TTC549 (cell line): ENCODE measurements around the gene KRT7.

Experiments used
- FAIRE-seq: peaks from 2 replicates; lab custom pipeline; 2012; peaks lifted over from hg19 to GRCh38; lab: Jason Lieb, UNC

KRT7 gene

GRCh38 chr12:52232674-52233461, at the start of gene KRT7:
Gene KRT7, plus strand, starts transcription at chr12:52233243. Its CDS starts 54 bp downstream, at chr12:52233297.
- FAIRE-seq: no peak

- no peak for FAIRE-seq
These were observed 49.5 kb upstream of the KRT7 start for GRCh38 chr12:52183544-52183910.

- no peak for FAIRE-seq
These were observed 49.1 kb upstream of the KRT7 start for GRCh38 chr12:52183971-52184370.

DNA sequence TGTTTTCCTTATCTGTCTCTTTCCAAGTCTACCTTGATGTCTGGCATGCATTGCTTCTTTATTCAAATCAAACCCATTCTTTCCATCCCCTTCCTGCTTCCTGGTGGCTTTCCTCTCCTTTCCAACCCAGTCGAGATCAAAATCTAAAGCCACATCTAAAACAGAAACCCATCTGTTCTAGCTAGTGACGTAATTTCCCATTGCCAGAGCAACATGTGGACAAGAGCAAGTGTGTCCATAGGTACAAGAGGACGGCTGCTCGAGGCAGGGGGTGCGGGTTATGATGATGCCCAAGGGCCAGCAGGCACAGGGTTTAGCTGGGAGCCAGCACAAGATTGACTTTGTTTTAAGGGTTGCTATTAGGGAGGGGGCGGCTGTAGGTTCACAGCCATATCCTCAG, 48.2 kb upstream of the KRT7 start:
- no peak for FAIRE-seq

DNA sequence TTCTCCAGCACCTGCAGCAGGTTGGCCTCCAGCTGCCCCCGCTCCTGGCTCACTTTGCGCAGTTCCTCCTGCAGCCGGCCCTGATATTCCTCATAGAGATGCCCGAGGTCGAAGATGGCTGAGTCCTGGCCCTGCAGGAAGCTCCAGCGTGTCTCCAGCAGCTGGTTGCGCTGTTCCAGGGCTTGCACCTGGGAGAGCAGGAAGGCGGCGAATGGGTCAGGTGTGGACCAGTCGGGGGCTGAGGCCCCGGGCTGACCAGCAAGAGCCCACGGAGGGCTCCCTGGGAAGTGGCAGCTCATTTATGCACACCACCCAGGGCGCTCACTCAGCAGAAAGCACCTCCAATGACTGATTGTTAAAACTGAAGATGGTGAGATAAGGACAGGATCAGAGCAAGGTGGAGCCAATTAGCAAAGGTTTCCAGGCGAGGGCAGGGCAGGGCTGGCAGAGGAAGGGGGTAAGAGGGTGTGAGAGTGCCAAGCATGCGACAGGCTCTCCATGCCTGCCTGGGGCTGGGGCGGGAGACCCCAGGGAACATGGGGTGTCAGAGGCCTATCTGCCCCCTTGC, 47.6 kb upstream of the KRT7 start:
- no peak for FAIRE-seq

- FAIRE-seq: no peak
These were observed 46.8 kb upstream of the KRT7 start for GRCh38 chr12:52186118-52186840.

- FAIRE-seq: no peak
These were observed 45.8 kb upstream of the KRT7 start for GRCh38 chr12:52187206-52187605.

DNA sequence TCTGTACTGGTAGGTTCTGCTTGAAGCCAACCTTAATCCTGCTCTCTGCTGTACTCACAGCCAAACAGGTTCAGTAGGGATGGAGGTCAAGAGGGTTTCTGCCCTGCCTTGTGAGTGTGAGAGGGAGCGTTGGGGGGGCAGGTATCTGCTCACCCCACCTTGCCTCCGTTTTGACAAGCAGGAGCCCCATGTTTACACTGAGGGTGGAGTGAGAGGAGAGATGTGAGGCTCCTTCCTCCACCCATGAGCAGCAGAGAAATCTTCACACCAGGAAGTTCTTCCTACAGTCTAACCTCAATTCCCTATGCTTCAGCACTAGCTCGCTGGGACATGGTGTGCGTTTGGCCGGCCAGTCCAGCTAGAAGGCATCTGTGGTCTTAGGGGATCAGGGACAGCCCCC, 45.4 kb upstream of the KRT7 start:
- no peak for FAIRE-seq

GRCh38 chr12:52188658-52189057, 44.4 kb upstream of the KRT7 start:
- FAIRE-seq: no peak

DNA sequence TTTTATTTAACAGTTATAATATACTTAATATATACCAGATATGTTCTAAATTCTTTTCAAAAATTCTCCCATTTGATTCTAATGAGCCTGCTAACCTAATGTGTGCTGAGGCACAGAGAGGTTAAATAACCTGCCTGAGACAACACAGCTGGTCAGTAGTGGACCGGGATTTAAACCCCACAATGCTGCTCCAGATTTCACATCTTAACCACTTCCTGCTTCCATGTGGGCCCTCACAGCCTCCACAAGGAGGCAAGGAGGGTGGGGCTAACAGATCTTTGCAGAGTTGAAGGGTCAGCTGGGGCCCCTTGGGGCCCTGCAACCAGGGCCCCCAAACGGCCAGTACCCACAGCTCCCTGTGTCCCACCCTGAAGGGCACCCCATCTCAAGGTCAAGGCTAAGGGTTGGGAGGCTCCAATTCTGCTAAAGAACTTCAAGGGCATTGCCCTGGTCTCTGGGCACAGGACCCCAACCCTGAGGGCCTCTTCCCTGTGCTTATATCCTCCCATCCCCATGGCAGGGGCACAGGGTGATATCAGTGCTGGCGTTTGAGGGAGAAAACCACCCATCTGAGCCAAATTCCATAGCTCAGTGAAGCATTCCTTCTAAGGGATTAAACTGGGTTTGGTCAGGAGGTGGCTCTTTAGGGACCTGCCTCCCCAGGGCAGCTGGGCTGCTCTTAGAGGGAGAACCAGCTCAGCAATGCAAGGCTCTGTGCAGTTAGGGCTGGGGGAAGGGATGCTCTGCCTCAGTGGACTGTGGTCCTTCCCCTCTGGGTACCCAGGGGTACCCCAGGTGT, 43.5 kb upstream of the KRT7 start:
- no peak for FAIRE-seq

- FAIRE-seq: no peak
These were observed 41.9 kb upstream of the KRT7 start for GRCh38 chr12:52190860-52191729.

DNA sequence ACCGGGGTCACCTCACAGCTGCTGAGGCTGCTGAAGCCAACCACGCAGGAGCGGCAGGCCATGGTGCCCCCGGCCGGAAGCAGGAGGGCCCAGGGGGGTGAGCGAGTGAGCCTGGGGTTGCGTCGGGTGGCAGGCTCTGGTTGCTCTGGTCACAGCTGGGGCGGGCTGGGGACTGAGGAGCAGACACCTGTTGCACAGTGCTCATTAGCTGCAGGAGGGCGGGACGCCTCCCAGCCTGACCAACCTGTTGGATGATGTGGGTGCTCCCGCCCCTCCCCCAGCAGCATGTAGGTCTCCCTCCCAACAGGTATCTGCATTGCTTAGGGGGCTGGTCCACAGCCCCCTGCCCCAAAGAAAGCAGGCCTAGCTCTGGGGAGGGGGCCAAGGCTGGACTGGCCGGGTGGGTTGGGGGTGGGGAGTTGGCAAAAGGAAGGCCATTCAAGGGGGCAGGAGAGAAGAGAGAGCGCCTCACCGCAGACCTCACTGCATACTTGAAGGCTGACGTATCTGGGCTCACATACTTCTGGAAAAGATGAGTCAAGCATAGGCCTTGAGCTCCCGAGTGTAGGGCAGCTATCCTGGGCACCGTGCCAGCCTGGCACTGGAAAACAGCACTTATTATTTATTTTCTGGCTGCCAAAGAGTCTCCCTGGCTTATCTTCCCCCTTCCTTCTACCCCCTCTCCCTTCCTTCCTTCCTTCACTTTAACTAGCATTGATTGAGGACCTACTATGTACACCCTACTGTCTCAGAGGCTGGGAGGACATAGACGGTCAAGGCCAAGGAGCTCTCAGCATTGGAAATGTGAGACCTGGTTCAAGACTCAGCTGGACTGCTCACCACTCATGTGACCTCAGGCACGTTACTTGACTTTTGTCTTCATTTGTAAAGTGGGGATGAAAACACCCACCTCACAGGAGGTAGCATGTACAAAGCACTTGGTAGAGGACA, 40.9 kb upstream of the KRT7 start, which contains the start of gene KRT80:
KRT80 (minus strand) TSS at position 174 of the 951 bp plus-strand sequence; CDS start at position 62, 112 bp downstream.
- FAIRE-seq: no peak

DNA sequence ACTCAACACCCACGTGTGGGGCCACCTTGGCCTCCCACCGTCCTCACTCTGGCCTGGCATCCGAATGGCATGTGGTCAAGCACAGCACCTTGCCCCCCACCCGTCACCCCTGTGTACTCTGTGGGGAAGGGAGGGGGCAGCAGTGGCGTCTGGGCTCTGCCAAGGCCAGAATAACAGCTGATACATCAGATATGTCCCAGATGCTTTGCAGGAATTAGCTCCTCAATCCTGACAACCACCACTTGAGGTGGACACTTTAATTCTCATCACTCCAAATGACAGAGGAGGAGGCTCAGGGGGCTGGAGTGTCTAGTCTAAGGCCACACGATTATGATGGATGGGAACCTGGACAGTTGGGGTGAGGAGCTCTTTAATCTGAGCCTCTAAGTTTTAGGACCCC, 39.5 kb upstream of the KRT7 start:
- FAIRE-seq: no peak

DNA sequence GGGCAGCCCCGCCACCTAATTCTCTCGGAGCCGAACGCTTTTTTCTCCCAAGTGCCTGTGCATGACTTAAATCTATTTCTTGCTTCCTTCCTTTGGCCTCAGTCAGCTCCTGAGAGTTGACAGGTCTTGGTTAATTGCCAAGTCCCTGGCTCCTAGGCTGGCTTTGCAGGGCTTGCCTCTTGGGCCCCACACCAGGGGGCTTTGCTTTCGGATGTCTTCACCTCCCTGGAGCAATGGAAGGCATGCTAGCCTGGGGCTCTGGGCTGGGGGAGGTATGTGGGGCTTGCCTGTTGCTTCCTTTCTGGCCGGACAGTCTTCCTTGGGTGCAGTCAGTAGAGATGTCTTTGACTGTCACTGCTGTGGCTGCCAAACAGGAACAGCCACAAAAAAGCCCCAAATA, 39.1 kb upstream of the KRT7 start:
- FAIRE-seq: no peak

- FAIRE-seq: no peak
These were observed 37.8 kb upstream of the KRT7 start for GRCh38 chr12:52195065-52195730.

- no peak for FAIRE-seq
These were observed 35.4 kb upstream of the KRT7 start for GRCh38 chr12:52197371-52198231.

DNA sequence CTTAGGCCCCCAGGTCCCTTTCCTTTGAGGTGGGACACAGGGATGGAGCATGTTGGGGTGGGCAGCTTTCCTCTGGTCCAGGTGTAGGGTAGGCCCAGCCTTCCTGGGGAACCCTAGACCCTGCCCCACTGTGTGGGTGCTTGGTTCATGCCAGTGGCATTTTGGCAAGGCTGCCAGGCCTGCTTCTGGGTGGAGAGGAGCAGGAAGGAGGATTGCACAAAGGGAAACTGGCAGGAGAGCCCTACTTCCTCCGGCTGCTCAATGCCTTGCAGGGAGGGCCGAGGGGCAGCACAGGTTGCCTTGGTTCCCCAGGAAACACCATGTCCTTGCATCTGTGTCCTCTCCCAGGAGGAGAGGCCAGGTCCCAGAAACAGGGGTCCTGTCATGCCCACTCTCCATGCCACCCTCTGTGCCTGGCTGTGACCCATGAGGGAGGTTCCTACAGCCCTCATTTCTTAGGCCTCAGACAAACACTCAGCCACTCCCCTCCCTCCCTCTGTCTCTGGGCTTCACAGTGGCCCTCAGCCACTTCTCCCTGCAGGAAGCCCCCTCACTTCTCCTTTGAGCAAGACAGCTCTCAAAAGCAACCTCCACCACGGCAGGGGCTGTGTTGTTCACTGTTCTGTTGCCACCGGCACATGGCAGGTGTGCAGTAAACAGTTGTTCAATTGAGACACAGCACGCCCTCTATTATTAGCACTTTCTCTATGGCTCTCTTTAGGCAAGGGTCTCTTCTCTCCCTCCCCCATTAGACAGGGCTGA, 34.4 kb upstream of the KRT7 start:
- FAIRE-seq: no peak

GRCh38 chr12:52199294-52199919, 33.6 kb upstream of the KRT7 start:
- FAIRE-seq: no peak
